ENCODE results near the gene MYL3.

MYL3 gene

DNA sequence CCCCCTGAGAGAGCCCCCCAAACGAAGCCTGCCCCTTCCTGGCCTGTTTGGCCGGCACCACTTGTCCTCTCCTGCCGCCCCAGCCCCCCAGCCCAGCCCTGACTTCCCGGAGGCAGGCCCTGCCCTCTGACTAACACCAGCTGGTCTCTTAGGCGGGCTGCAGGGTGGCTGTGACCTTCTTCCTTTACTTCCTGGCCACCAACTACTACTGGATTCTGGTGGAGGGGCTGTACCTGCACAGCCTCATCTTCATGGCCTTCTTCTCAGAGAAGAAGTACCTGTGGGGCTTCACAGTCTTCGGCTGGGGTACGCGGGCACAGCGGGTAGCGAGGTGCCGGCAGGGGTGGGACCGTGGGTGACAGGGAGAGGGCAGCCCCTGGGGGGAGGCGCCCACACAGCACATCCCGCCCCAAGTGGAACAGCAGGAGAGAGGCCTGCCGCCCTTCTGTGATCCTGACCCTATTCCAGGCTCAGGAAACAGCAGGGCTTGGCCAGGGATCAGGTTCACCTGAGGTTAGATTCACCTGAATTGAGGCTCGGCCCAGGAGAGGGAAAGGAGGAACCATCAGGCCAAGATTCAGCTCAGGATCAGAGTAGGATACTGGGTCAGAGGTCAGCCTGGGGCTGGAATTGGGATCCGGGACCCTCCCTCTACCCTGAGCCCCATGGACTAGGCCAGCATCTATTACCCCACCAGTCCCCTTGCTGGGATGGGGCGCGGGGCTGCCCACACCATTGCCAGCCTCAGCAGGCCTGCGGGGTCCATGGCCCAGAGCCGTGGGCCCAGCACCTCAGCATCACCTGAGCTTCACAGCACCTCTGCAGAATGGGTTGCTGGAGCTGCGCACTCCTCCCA, 36.1 kb upstream of the MYL3 start:
- DNase-seq (ENCODE audit: low spot score), result no peak

DNA sequence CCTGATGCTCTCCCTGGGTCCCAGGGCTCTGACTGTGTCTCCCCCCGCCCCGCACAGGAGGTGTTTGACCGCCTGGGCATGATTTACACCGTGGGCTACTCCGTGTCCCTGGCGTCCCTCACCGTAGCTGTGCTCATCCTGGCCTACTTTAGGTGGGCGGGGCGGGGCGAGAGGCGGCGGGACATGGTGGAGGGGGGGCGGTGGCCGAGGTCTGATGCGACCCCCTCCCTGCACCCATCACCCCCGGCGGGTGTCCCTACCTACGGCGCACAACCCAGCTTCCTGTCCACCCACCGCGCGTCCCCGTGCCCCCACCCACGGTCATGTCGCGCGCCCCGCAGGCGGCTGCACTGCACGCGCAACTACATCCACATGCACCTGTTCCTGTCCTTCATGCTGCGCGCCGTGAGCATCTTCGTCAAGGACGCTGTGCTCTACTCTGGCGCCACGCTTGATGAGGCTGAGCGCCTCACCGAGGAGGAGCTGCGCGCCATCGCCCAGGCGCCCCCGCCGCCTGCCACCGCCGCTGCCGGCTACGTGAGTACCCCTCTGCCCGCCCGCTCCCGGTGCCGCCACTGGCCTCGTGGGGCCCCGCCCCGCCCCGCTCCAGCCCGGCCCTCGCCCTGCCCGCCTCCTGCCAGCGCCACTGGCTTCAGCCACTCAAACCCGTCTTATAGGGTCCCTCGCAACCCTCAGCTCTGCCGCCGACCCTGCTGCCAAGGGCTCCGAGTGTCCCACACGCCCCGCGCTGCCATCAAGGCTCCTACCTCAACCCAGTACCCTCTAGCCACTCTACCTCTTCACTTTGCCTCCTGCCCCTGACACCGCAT, 35.3 kb upstream of the MYL3 start:
- no peak for DNase-seq (ENCODE audit: low spot score)

- DNase-seq (ENCODE audit: low spot score), result no peak
These were observed 34.6 kb upstream of the MYL3 start for GRCh38 chr3:46897829-46898320.

- DNase-seq (ENCODE audit: low spot score), result no peak
These were observed 33.8 kb upstream of the MYL3 start for GRCh38 chr3:46897031-46897430.

GRCh38 chr3:46896386-46896785, 33.1 kb upstream of the MYL3 start:
- no peak for DNase-seq (ENCODE audit: low spot score)

- no peak for DNase-seq (ENCODE audit: low spot score)
These were observed 32.5 kb upstream of the MYL3 start for GRCh38 chr3:46895761-46896160.

DNA sequence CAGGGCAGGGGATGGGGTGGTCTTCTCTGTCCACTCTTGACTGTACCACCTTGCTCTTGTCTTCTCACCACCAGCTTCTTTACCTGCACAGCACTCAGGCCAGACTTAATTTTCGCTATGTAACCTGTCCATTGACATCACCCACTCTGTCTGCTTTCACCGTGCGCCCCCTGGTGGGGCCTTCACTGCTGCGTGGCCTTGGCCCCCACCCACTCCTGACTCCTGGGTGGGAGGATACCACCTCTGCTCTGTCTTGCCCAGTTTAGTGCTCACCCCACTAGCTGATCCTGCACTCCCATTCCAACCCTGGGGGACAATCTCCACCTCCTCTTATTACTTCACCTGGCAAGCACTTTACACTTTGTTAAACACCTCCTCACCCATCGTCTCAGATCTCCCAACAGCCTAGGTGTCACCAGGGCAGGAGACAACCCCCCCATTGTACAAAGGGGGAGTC, 32.0 kb upstream of the MYL3 start:
- peak; percentile 74 for DNase-seq (ENCODE audit: low spot score)

DNA sequence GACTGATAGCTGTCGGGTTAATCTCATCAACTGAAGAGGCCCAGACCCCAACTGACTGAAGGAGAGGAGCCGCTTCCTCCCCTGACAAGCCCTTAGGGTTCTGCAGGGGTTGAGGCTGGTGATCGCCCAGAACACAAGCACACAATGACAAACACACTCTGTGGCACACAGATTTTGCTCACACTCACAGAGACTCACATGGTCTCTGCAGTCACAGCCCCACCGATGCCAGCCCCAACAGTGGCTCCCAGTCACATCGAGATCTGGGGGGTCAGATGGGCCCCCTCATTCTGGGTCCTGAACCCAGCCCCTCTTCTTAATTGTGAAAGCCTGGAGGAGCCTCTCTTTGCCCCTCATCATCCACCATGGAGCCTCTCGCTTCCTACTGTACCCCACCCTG, 31.0 kb upstream of the MYL3 start:
- no peak for DNase-seq (ENCODE audit: low spot score)

GRCh38 chr3:46893763-46894162, 30.5 kb upstream of the MYL3 start:
- DNase-seq (ENCODE audit: low spot score), result no peak

GRCh38 chr3:46893146-46893748, 30.0 kb upstream of the MYL3 start:
- no peak for DNase-seq (ENCODE audit: low spot score)

DNA sequence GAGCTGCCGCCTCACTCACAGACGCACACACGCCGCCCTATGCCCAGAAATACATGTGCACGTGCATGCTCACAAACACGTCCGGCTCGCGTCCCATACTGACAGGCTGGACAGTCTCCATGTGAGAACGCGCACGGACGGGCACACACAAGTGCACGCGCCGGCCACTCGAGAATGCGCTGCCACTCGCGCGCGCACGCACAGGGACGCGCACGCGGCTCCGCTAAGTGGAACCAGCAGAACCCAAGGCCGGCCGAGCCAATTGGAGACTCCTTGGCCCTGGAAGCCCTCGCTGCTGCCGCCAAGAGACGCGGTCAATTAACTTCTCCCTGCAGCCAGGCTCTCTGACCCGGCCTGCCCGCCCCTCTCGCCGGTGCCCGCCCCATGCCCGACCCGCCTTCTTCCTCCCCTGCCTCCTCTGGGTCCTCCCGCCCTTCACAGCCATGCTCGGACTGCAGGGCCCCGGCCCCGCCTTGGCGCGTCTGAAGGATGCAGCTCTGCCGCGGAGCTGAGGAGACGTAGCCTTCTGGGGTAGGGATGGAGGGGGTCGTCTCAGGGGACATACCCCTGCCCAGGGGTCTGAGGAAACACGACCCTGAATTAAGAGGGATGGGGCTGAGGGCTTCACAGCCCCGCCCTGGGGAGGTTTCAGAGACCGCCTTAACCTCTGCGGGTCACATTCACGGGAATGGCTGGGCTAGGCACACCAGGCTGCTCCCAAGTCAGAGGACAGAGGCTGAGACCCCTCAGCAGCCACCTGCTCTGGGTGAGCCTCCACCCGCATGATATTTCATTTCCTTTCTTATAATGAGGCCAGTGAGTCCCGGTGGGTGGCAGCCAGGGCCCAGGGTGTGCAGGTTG, 29.3 kb upstream of the MYL3 start:
- peak; percentile 87 for DNase-seq (ENCODE audit: low spot score)

- DNase-seq (ENCODE audit: low spot score), result no peak
These were observed 27.9 kb upstream of the MYL3 start for GRCh38 chr3:46891132-46891531.

GRCh38 chr3:46890132-46890531, 26.9 kb upstream of the MYL3 start:
- DNase-seq (ENCODE audit: low spot score), result no peak

DNA sequence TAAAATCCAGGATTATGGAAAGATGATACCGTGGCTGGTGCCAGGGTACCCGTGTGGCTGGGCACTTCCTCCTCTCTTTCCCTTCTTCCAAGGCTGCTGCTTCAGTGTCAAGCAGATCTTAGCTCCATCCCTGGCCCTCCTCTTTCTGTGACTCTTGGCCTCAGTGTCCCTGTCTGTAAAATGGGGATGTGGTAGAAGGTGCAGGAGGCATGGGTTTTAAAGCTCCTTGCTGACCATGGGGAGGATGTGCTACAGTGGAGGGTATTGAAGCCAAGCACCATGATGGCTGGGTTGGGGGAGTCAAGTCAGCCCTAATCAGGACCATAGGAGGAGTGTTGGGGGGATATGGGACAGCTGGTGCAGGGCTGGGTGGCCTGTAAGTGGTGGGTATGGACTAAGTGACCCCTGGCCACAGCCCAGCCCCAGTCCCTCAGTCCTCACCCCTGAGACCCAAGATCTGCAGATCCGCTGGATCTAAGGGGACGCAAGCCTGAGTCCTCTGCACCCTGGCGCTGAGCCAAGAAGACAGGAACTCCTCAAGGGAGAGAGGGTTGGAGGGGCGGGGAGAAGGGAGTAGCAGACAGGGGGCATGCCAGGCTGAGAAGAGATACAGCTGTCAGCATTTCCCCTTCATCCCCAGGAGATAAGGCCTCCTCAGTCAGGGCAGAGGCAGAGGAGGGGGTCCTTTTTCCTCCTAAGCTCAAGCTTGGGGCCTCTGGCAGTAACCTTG, 26.3 kb upstream of the MYL3 start:
- no peak for DNase-seq (ENCODE audit: low spot score)

- no peak for DNase-seq (ENCODE audit: low spot score)
These were observed 25.5 kb upstream of the MYL3 start for GRCh38 chr3:46888705-46889104.

DNA sequence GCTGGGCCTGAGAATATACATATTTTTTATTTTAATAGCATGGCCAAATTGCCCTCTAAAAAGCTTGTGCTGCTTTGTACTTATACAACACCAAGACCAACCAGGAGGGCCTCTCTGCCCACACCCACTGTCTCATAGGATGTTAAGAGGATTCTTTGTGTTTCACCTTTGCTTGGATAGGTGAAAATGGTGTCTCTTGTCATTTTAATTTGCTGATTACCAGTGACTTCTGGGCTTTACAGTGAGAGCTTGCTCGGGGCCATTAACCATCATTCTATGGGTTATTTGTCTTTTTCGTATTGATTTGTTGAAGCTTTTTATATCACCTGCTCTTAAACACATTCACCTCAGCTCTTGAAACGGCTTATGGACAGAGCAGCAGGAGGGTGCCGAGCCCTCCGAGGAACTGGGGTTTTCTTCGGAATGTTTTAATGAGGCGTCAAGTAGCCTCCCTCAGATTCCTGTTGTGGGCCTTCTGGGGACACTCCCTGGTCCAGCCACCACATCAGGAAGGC, 24.8 kb upstream of the MYL3 start:
- no peak for DNase-seq (ENCODE audit: low spot score)

DNA sequence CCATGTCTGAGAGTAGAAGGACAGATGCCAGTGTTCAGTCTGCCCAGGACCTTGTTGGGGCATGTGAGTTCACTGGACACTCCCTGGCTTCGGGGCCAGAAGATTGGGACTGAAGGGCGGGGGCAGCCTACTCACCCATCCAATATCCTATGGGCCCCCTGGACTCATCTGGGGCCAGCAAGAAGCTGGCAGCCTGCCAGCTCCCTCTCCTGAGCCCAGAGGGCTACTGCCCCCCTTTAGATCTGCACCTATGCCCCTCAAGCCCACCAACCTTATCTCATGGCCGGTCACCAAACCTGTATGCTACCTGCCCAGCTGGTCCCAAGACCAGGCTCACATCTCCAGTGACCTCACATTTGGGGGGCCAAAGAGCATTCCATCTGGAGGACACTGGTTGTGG, 22.4 kb upstream of the MYL3 start:
- no peak for DNase-seq (ENCODE audit: low spot score)

DNA sequence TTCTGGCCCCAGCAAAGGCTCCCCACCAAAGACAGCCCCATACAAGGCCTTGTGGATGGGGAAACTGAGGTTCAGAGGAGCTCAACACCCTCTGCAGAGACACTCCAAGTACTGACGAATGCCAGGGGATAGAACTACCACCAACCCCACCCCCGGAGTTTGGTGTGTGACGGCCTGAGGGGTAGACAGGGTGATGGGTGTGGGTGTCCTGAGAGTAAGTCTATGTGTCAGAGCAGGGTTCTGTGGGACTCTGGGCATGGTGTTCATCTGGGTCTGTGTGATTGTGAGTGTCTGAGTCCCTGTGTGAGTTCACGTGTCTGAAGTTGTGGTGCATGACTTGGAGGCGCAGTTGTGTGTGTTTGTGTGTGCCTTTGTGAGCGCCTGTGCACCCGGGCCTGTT, 21.7 kb upstream of the MYL3 start:
- no peak for DNase-seq (ENCODE audit: low spot score)

DNA sequence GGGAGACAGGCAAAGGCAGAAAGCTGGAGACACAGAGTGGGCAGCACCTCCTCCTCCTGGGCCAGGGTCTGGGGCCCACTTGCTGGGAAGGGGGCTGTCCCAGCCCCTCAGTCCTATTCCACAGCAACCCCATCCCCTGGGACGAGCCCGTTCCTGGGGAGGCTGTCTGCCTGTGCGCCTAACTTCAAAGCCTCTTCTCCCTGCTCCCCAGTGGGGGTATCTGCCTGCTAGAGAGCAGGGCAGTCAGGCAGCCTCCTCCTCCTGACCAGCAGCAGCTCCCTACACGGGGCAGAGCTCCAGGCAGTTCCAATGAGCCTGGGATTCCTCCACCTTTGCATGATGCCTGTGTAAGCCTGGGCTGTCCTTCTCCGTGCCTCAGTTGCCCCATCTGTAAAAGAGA, 21.2 kb upstream of the MYL3 start:
- no peak for DNase-seq (ENCODE audit: low spot score)

DNA sequence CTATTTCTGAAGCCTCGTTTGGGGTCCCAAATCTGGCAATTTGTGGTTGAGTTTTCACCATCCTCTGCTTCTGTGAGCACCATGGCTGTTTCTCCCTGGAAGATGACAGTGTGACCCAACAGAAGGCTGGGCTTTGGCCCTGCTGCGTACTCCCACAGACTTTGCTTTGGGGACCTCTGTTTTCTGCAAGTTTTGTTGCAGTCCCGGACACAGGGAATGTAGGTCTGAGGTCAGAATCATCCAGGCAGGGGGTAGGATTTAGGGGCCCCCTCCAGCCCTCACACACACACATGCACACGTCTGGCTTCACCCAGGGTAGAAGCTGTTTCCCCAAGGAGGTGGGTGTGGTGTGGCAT, 20.6 kb upstream of the MYL3 start:
- DNase-seq (ENCODE audit: low spot score), result no peak
